Measurements from ENCODE around the gene NLGN1.

Gene NLGN1

GRCh38 chr3:173976281-173976680 is 578.7 kb downstream of the NLGN1 start:
- Histone ChIP-seq H3K18ac (ENCODE audit: low read length) (no peak overlapping the region), H3K9ac (ENCODE audit: low read length) (no peak overlapping the region), H3K14ac (ENCODE audit: low read length) (no peak overlapping the region), H4K91ac (ENCODE audit: low read depth, low read length) (no peak overlapping the region), H3K4ac (ENCODE audit: low read depth, low read length) (no peak overlapping the region), H4K12ac (ENCODE audit: low read depth, low read length) (no peak overlapping the region), H2BK120ac (ENCODE audit: insufficient read depth, low read length, poor library complexity) (no peak overlapping the region), H3K9me3 (ENCODE audit: insufficient read depth, low read depth, low read length) (no peaks in the 10 kb centered on the region), H3K23ac (ENCODE audit: low read length) (no peak overlapping the region), H3K27me3 (ENCODE audit: insufficient read depth, low read length) (no peaks in the 10 kb centered on the region), H3K79me1 (ENCODE audit: low read length) (no peaks in the 10 kb centered on the region), H2BK5ac (ENCODE audit: low read depth, low read length, poor library complexity) (no peak overlapping the region), H4K8ac (ENCODE audit: low read depth, low read length) (no peak overlapping the region), H3K4me1 (ENCODE audit: control insufficient read depth in 1 of 2, insufficient read depth in 2 of 2, low read length in 2 of 2) (no peaks in the 10 kb centered on the region), H3K36me3 (ENCODE audit: control insufficient read depth in 1 of 2, insufficient read depth in 2 of 2, low read length in 2 of 2) (no peaks in the 10 kb centered on the region), H2BK12ac (ENCODE audit: low read length) (no peak overlapping the region), H3K79me2 (ENCODE audit: control insufficient read depth, insufficient read depth, low read length, poor library complexity) (no peaks in the 10 kb centered on the region), H2AFZ (ENCODE audit: insufficient read depth, low read length, poor library complexity) (no peak overlapping the region), H3K27ac (ENCODE audit: low read depth, low read length) (no peak overlapping the region), H2AK5ac (ENCODE audit: low read length) (no peak overlapping the region), H3K4me3 (ENCODE audit: low read depth, low read length) (no peak overlapping the region), H3K4me2 (ENCODE audit: low read length) (no peak overlapping the region)
- WGBS (ENCODE audit: extremely low coverage, insufficient coverage, insufficient read length) = no CpG with 5 or more reads among the region's 1 CpG
- DNase-seq = no peak

- Histone ChIP-seq H2AK5ac (ENCODE audit: low read length) (no peak overlapping the region), H4K8ac (ENCODE audit: low read depth, low read length) (no peak overlapping the region), H3K18ac (ENCODE audit: low read length) (no peak overlapping the region), H3K9me3 (ENCODE audit: insufficient read depth, low read depth, low read length) (no peaks in the 10 kb centered on the region), H3K27me3 (ENCODE audit: insufficient read depth, low read length) (no peaks in the 10 kb centered on the region), H3K4ac (ENCODE audit: low read depth, low read length) (no peak overlapping the region), H3K79me1 (ENCODE audit: low read length) (no peaks in the 10 kb centered on the region), H3K36me3 (ENCODE audit: control insufficient read depth in 1 of 2, insufficient read depth in 2 of 2, low read length in 2 of 2) (no peaks in the 10 kb centered on the region), H4K91ac (ENCODE audit: low read depth, low read length) (no peak overlapping the region), H3K4me1 (ENCODE audit: control insufficient read depth in 1 of 2, insufficient read depth in 2 of 2, low read length in 2 of 2) (no peaks in the 10 kb centered on the region), H3K23ac (ENCODE audit: low read length) (no peak overlapping the region), H4K12ac (ENCODE audit: low read depth, low read length) (no peak overlapping the region), H2BK12ac (ENCODE audit: low read length) (no peak overlapping the region), H3K4me2 (ENCODE audit: low read length) (no peak overlapping the region), H3K14ac (ENCODE audit: low read length) (no peak overlapping the region), H2AFZ (ENCODE audit: insufficient read depth, low read length, poor library complexity) (no peak overlapping the region), H2BK120ac (ENCODE audit: insufficient read depth, low read length, poor library complexity) (no peak overlapping the region), H2BK5ac (ENCODE audit: low read depth, low read length, poor library complexity) (no peak overlapping the region), H3K27ac (ENCODE audit: low read depth, low read length) (no peak overlapping the region), H3K79me2 (ENCODE audit: control insufficient read depth, insufficient read depth, low read length, poor library complexity) (no peaks in the 10 kb centered on the region), H3K4me3 (ENCODE audit: low read depth, low read length) (no peak overlapping the region), H3K9ac (ENCODE audit: low read length) (no peak overlapping the region)
- WGBS (ENCODE audit: extremely low coverage, insufficient coverage, insufficient read length) = no CpG with 5 or more reads among the region's 2 CpGs
- DNase-seq = peak in 1 of 2 donors; percentile 12
These were observed 580.2 kb downstream of the NLGN1 start for GRCh38 chr3:173977747-173978146.

GRCh38 chr3:173983343-173983742 is 585.8 kb downstream of the NLGN1 start:
- Histone ChIP-seq H3K18ac (ENCODE audit: low read length) (no peak overlapping the region), H3K27me3 (ENCODE audit: insufficient read depth, low read length) (no peaks in the 10 kb centered on the region), H3K79me1 (ENCODE audit: low read length) (no peaks in the 10 kb centered on the region), H2BK12ac (ENCODE audit: low read length) (no peak overlapping the region), H3K36me3 (ENCODE audit: control insufficient read depth in 1 of 2, insufficient read depth in 2 of 2, low read length in 2 of 2) (no peaks in the 10 kb centered on the region), H4K91ac (ENCODE audit: low read depth, low read length) (no peak overlapping the region), H3K4ac (ENCODE audit: low read depth, low read length) (no peak overlapping the region), H4K12ac (ENCODE audit: low read depth, low read length) (no peak overlapping the region), H2AK5ac (ENCODE audit: low read length) (no peak overlapping the region), H3K23ac (ENCODE audit: low read length) (no peak overlapping the region), H3K9ac (ENCODE audit: low read length) (no peak overlapping the region), H3K14ac (ENCODE audit: low read length) (no peak overlapping the region), H3K4me3 (ENCODE audit: low read depth, low read length) (no peak overlapping the region), H2AFZ (ENCODE audit: insufficient read depth, low read length, poor library complexity) (no peak overlapping the region), H3K27ac (ENCODE audit: low read depth, low read length) (no peak overlapping the region), H2BK120ac (ENCODE audit: insufficient read depth, low read length, poor library complexity) (no peak overlapping the region), H2BK5ac (ENCODE audit: low read depth, low read length, poor library complexity) (no peak overlapping the region), H3K4me1 (ENCODE audit: control insufficient read depth in 1 of 2, insufficient read depth in 2 of 2, low read length in 2 of 2) (no peaks in the 10 kb centered on the region), H4K8ac (ENCODE audit: low read depth, low read length) (no peak overlapping the region), H3K9me3 (ENCODE audit: insufficient read depth, low read depth, low read length) (no peaks in the 10 kb centered on the region), H3K79me2 (ENCODE audit: control insufficient read depth, insufficient read depth, low read length, poor library complexity) (no peaks in the 10 kb centered on the region), H3K4me2 (ENCODE audit: low read length) (no peak overlapping the region)
- no peak for DNase-seq
- no CpG with 5 or more reads among the region's 2 CpGs for WGBS (ENCODE audit: extremely low coverage, insufficient coverage, insufficient read length)

GRCh38 chr3:173986861-173987410 is 589.4 kb downstream of the NLGN1 start:
- Histone ChIP-seq H3K27ac (ENCODE audit: low read depth, low read length) (no peak overlapping the region), H2BK12ac (ENCODE audit: low read length) (no peak overlapping the region), H4K8ac (ENCODE audit: low read depth, low read length) (no peak overlapping the region), H2BK120ac (ENCODE audit: insufficient read depth, low read length, poor library complexity) (no peak overlapping the region), H4K91ac (ENCODE audit: low read depth, low read length) (no peak overlapping the region), H2BK5ac (ENCODE audit: low read depth, low read length, poor library complexity) (no peak overlapping the region), H3K4me3 (ENCODE audit: low read depth, low read length) (no peak overlapping the region), H3K9me3 (ENCODE audit: insufficient read depth, low read depth, low read length) (no peaks in the 10 kb centered on the region), H3K18ac (ENCODE audit: low read length) (no peak overlapping the region), H3K79me1 (ENCODE audit: low read length) (no peaks in the 10 kb centered on the region), H3K14ac (ENCODE audit: low read length) (no peak overlapping the region), H3K4me2 (ENCODE audit: low read length) (no peak overlapping the region), H3K79me2 (ENCODE audit: control insufficient read depth, insufficient read depth, low read length, poor library complexity) (no peaks in the 10 kb centered on the region), H2AK5ac (ENCODE audit: low read length) (no peak overlapping the region), H3K36me3 (ENCODE audit: control insufficient read depth in 1 of 2, insufficient read depth in 2 of 2, low read length in 2 of 2) (no peaks in the 10 kb centered on the region), H2AFZ (ENCODE audit: insufficient read depth, low read length, poor library complexity) (no peak overlapping the region), H3K4me1 (ENCODE audit: control insufficient read depth in 1 of 2, insufficient read depth in 2 of 2, low read length in 2 of 2) (no peaks in the 10 kb centered on the region), H4K12ac (ENCODE audit: low read depth, low read length) (no peak overlapping the region), H3K27me3 (ENCODE audit: insufficient read depth, low read length) (no peaks in the 10 kb centered on the region), H3K9ac (ENCODE audit: low read length) (no peak overlapping the region), H3K23ac (ENCODE audit: low read length) (no peak overlapping the region), H3K4ac (ENCODE audit: low read depth, low read length) (no peak overlapping the region)
- DNase-seq = no peak
